ENCODE measurements around the gene CYB561A3.

CYB561A3 gene

DNA sequence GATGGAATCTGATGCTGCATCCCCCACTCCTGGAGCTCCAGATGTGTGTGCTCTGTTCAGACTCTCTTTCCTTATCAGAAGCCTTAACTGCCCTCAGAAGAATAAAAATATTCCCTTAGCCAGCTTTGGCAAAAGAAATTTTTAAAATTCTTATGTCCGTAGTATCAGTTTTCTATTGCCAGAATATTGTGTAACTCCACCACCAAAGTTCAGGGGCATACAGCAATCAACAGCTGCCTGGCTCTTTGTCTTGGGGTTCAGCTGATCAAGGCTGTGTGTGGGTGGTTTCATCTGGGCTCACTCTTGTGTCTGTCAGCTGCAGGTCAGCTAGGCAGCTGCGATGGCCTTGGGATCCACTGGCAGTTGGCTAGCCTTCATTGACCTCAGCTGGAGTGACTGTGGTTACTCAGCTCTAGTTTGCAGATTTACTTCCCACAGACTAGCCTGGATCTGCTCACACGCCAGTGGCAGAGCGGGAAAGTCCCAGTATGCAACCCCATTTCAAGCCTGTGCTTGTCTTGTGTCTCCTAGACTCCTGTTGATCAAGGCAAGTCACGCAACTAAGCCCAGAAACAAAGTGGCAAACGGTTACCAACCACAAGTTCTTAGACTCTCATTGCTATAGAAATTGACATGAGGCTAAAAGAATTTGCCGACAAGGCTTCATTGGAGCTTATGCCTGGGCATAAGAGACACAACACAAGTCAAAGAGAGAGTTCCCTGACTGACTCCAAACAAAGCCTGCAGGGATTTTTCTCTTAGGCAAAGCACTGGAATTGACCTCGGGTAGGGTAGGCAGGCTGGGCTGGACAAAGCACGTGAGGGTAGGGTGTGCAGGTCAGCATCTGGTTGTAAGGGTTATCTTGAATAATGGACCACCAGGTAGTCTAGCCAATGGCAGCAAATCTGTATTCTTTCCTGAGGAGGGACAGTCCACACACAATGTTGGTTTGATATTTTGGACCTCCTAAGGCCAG lies 8.0 kb upstream of the CYB561A3 start:
- DNase-seq = peak in 2 of 56 donors; percentile 13 to 19

- no peak for DNase-seq
Measured at GRCh38 chr11:61368646-61369045, 7.0 kb upstream of the CYB561A3 start.

GRCh38 chr11:61367406-61367805 lies 5.7 kb upstream of the CYB561A3 start:
- DNase-seq = no peak

DNA sequence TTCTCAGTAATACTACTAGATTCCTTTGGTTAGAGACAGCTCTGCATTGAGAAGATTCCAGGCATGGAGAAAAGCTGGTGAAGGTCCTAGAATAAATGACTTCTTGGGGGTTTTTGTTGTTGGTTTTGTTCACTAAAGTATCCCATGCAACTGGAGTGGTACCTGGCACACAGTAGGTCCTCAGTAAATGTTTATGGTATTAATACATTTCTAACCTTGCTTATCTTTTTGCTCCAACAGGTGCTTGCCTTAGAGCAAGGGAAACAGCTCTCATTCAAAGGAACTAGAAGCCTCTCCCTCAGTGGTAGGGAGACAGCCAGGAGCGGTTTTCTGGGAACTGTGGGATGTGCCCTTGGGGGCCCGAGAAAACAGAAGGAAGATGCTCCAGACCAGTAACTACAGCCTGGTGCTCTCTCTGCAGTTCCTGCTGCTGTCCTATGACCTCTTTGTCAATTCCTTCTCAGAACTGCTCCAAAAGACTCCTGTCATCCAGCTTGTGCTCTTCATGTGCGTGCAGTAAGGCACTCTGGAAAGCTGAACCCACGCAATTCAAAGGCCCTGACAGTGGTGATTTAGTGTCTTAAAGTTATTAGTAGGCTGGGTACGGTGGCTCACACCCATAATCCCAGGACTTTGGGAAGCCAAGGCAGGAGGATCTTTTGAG lies 2.5 kb upstream of the CYB561A3 start:
- no peak for DNase-seq

DNA sequence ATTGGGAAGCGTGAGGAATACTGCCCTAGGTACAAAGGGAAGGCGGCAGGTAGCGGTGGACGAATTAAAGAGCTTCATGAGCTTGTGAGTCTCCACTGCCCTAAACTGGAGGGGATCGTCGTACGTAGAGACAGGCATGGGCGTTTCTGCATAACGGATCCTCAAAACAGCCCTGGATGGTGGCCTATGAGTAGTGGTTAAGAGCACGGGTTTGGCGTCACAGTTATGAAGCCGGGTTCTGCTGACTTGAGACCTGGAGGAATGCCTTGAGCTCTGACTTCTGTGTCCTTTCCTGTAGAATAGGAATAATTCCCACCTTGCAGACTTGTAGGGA lies 827 bp upstream of the CYB561A3 start:
- DNase-seq = peak in 2 of 56 donors; percentile 59 to 64

- peak in 1 of 56 donors; percentile 45 for DNase-seq
Measured at GRCh38 chr11:61361237-61361740, 393 bp downstream of the CYB561A3 start.

- no peak for DNase-seq
Measured at GRCh38 chr11:61359516-61359915, 2.2 kb downstream of the CYB561A3 start.

DNA sequence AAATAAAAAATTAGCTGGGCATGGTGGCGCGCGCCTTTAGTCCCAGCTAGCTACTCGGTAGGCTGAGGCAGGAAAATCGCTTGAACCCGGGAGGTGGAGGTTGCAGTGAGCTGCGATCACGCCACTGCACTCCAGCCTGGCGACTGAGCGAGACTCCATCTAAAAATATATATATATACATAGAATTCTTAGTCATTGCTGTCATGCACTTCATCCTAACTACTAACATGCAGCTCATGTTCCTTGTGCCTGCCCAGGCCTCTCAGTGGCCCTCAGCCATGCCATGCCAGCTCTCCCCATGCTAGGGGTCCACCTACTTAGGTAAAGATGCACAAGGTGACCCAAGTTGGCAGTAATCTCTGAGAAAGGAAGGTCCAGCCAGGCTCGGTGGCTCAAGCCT lies 3.1 kb downstream of the CYB561A3 start:
- no peak for DNase-seq

DNA sequence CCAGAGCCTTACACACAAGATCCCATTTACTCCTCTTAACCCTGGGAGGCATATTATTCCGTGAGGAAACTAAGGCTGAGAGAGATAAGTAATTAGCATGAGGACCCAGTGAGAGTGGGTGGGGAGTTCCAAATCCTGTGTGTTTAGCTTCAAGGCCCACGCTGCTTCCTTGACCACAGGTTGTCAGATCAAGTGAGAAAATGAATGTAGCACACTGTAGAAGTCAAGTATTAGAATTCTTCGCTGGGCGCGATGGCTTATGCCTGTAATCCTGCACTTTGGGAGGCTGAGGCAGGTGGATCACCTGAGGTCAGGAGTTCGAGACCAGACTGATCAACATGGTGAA lies 3.8 kb downstream of the CYB561A3 start:
- no peak for DNase-seq

- DNase-seq = peak in 1 of 56 donors; percentile 27
Measured at GRCh38 chr11:61357233-61357893, 4.3 kb downstream of the CYB561A3 start.

GRCh38 chr11:61356706-61357105 lies 5.0 kb downstream of the CYB561A3 start:
- no peak for DNase-seq

- DNase-seq = no peak
Measured at GRCh38 chr11:61354208-61354607, 7.5 kb downstream of the CYB561A3 start.

DNA sequence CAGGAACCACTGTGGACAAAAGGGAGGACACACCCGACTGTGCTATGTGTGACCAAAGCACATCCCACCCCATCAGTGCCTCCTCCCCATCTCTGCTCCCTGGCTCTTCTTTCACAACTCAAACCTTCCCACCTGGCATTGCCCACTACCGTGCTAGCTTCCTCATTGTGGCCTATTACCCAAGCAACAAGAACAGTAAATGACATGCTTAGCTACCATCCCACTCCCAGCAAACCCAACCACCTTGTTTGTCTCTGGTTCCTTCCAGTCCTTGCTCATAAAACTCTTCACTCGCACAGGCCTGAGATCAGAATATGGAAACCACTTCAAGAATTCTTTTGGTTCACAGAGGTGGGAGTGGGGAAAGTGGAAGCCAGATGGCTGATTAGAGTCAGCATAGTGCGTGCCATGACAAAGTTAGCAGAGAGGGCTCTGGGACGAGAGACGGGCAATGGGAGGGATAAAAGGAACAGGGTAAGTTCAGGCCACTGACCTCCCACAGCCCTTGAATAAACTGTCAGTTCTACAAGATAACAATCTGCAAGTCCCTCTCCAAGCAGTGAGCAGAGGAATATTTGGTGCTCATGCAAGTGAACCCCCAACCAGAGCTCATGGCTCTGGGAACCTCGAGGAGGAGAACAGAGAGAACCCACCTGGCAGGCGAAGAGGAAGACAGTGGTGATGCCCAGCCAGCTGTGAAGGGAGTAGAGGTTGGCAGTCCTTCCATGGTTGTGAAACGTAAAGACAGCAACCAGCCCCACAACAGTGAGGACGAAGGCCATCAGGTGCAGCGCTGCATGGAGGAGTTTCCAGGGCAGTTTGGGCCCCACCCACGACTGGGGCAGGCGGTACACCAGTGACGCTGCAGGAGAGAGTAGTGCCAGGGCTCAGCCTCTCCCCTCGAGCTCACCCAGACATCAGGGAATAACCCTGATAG lies 8.3 kb downstream of the CYB561A3 start:
- DNase-seq = no peak

DNA sequence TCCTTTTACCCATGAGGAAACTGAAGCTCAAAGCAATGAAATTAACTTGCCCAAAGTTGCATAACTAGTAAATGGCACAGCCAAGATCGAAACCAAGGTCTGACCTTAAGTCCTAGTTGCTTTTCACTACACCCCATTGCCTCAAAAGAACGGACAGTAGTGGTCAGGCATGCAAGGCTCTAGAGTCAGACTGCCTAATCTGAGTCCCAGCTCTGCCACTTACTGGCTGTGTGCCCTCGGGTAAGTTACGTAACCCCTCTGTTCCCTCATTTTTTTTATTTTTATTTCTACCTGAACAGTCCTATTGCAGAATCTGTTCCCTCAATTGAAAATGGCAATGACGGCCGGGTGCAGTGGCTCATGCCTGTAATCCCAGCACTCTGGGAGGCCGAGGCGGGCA lies 9.6 kb downstream of the CYB561A3 start:
- DNase-seq = no peak

DNA sequence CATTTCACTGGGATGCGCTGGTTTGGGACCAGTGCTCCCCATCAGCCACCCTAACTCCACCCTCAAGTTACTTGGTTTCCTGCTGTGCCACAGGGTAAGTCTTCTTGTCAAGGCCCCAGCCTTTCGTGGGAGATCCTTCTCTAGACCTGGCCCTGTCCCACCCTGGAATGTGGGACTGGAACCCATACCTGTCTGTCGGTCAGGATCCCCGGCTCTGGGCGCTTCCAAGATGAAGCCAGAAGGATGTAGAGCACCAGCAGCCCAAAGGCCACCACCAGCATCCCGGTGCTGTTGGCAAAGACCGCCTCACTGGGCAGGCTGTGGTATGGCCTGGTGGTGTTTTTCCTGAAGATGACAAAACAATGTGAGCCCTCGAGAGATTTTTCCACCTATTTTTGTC lies 10.9 kb downstream of the CYB561A3 start:
- DNase-seq = no peak

DNA sequence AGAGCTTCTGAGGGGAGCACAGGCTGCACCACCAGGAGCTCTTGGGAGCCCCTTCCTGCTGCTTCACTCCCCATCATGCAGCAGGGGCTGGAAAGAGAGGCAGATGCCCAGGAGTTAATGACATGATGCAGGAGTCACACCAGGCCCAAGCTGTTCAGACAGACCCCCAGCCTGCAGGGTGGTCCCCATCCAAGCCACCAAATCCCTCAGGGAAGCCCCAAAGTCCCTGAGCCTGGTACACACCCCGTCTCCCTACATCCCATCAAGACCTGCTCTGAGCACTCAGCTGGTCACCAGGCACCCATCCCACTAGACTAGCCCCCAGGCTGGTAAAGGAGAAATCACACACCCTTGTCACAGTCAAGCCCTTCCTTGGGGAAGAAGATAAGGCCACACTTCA lies 11.3 kb downstream of the CYB561A3 start:
- no peak for DNase-seq

DNA sequence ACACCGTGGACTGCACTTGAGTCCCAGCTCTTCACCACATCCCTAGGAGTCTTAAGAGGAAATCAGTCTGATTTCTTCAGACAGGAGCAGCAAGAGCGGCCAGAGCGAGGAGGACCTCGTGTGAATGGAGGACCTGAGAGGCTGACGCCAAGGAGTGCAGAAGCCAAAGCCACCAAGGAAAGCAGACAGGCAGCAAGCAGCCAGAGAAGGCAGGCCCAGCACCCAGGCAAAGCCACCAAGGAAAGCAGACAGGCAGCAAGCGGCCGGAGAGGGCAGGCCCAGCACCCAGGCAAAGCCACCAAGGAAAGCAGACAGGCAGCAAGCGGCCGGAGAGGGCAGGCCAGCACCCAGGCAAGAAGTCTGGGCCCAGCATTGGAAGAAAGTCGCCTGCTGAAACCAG lies 11.8 kb downstream of the CYB561A3 start:
- no peak for DNase-seq

- DNase-seq = no peak
Measured at GRCh38 chr11:61349189-61349751, 12.4 kb downstream of the CYB561A3 start.

- DNase-seq = no peak
Measured at GRCh38 chr11:61347916-61348461, 13.7 kb downstream of the CYB561A3 start.
